ENCODE measurements around the gene ZNF230.

- TF ChIP-seq, protein P1, sequence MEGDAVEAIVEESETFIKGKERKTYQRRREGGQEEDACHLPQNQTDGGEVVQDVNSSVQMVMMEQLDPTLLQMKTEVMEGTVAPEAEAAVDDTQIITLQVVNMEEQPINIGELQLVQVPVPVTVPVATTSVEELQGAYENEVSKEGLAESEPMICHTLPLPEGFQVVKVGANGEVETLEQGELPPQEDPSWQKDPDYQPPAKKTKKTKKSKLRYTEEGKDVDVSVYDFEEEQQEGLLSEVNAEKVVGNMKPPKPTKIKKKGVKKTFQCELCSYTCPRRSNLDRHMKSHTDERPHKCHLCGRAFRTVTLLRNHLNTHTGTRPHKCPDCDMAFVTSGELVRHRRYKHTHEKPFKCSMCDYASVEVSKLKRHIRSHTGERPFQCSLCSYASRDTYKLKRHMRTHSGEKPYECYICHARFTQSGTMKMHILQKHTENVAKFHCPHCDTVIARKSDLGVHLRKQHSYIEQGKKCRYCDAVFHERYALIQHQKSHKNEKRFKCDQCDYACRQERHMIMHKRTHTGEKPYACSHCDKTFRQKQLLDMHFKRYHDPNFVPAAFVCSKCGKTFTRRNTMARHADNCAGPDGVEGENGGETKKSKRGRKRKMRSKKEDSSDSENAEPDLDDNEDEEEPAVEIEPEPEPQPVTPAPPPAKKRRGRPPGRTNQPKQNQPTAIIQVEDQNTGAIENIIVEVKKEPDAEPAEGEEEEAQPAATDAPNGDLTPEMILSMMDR (IDR thresholded peaks at IDR 0.05): no peak
- TF ChIP-seq ZFX (IDR thresholded peaks at IDR 0.05; ENCODE audit: borderline replicate concordance): no peak
Observed at GRCh38 chr19:43976732-43977131, 26.0 kb upstream of the ZNF230 start.

All from 22Rv1 (cell line).